ENCODE data around the gene TEAD3.

GRCh38 chr6:35533981-35534380, 37.1 kb upstream of the TEAD3 start:
- no peak for TF ChIP-seq CTCF (IDR thresholded peaks at IDR 0.05; ENCODE audit: insufficient read depth, low read length)
- no peak for TF ChIP-seq GABPA (IDR thresholded peaks at IDR 0.05; ENCODE audit: low read depth)
- no peak for TF ChIP-seq REST (IDR thresholded peaks at IDR 0.05; ENCODE audit: insufficient replicate concordance, low read depth)
- no peak for TF ChIP-seq POLR2AphosphoS5 (IDR thresholded peaks at IDR 0.05; ENCODE audit: low read depth)
- no peak for TF ChIP-seq SPI1 (IDR thresholded peaks at IDR 0.05; ENCODE audit: borderline replicate concordance, low read depth)

Data from HL-60 (cell line).